DND-41 (cell line): ENCODE data around the gene PPP1R14B.

Source experiments
- CTCF ChIP-seq: IDR thresholded peaks from 2 replicates; pipeline ENCODE4 v1.5.1; 2012; ENCODE audit warnings: borderline replicate concordance, low read length, moderate library complexity, mild to moderate bottlenecking; ENCODE audit not compliant: poor library complexity, severe bottlenecking; ENCODE audit errors: extremely low read depth
- EZH2 ChIP-seq: IDR thresholded peaks from 3 replicates; pipeline ENCODE4 v1.6.1; 2012; ENCODE audit warnings: borderline replicate concordance, low read depth, mild to moderate bottlenecking, moderate library complexity, low read length, inconsistent platforms; ENCODE audit not compliant: severe bottlenecking

DNA sequence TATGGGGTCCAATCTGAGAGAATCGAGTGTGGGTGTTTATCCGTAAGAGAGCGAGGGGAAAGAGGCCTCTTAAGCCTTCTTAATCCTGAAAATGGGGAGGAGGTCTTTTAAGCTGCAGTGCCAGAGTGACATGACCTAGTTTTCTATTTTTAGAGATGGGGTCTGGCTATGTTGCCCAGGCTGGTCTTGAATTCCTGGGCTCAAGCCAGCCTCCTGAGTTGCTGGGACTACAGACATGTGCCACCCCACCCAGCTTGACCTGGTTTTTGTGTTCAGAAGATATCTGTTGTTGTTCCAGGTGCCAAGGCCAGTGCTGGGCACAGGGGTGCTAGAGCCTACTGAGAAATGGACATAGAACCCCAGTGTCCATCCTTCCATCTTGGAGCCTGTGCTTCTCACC, 36.3 kb upstream of the PPP1R14B start:
- TF ChIP-seq CTCF, result no peak
- TF ChIP-seq EZH2, result no peak
